DOHH2 (cell line): ENCODE measurements around the gene ZYG11B.

Experiments
- H3F3A ChIP-seq: fragments of 200-600 bp; sonication (generic), shearing (Covaris generic); 2 replicates; pipeline ENCODE4 v1.6.0; 2016; ENCODE audit warnings: antibody characterized with exemption, mild to moderate bottlenecking; ENCODE audit not compliant: control insufficient read depth, insufficient read depth
- H3K27ac ChIP-seq: fragments of 200-600 bp; sonication (generic); 2 replicates; pipeline ENCODE4 v1.5.1; 2014; ENCODE audit warnings: low read depth, mild to moderate bottlenecking, low read length, moderate library complexity
- H3K27me3 ChIP-seq: fragments of 200-600 bp; sonication (generic); 2 replicates; pipeline ENCODE4 v1.6.1; 2014; ENCODE audit warnings: mild to moderate bottlenecking, low read length, mixed read lengths; ENCODE audit not compliant: control insufficient read depth
- H3K36me3 ChIP-seq: fragments of 200-600 bp; sonication (generic); 2 replicates; pipeline ENCODE4 v1.6.1; 2014; ENCODE audit warnings: mild to moderate bottlenecking, low read length, moderate library complexity, mixed read lengths; ENCODE audit not compliant: control insufficient read depth
- H3K4me1 ChIP-seq: fragments of 200-600 bp; sonication (generic); 2 replicates; pipeline ENCODE4 v1.6.1; 2014; ENCODE audit warnings: mild to moderate bottlenecking, low read length, mixed read lengths; ENCODE audit not compliant: control insufficient read depth
- H3K4me2 ChIP-seq: fragments of 200-600 bp; sonication (generic); 2 replicates; pipeline ENCODE4 v1.6.0; 2014; ENCODE audit warnings: mild to moderate bottlenecking, low read length, moderate library complexity
- H3K4me3 ChIP-seq: fragments of 200-600 bp; sonication (generic); 2 replicates; pipeline ENCODE4 v1.5.1; 2014; ENCODE audit warnings: mild to moderate bottlenecking, low read length, mixed read lengths
- H3K79me2 ChIP-seq: fragments of 200-600 bp; sonication (generic); 2 replicates; pipeline ENCODE4 v1.6.1; 2014; ENCODE audit warnings: mild to moderate bottlenecking, low read length, mixed read lengths; ENCODE audit not compliant: control insufficient read depth
- H3K9me2 ChIP-seq: fragments of 200-600 bp; sonication (generic); replicated peaks from 2 replicates; pipeline ENCODE4 v1.6.1; 2014; ENCODE audit warnings: mild to moderate bottlenecking, low read length, mixed read lengths; ENCODE audit not compliant: control insufficient read depth
- H3K9me3 ChIP-seq: fragments of 200-600 bp; sonication (generic); 2 replicates; pipeline ENCODE4 v1.6.1; 2014; ENCODE audit warnings: antibody characterized with exemption, low read length, mixed read lengths; ENCODE audit not compliant: control insufficient read depth, insufficient read depth
- H4K20me1 ChIP-seq: fragments of 200-600 bp; sonication (generic); 2 replicates; pipeline ENCODE4 v1.6.0; 2014; ENCODE audit warnings: low read depth, mild to moderate bottlenecking, antibody characterized with exemption, low read length, moderate library complexity; ENCODE audit not compliant: control insufficient read depth, insufficient read depth
- CTCF ChIP-seq: fragments of 200-600 bp; sonication (generic); IDR thresholded peaks from one replicate; pipeline ENCODE4 v1.5.1; 2014; ENCODE audit warnings: antibody characterized with exemption, mild to moderate bottlenecking, low read depth, low read length; ENCODE audit not compliant: poor library complexity, severe bottlenecking
- EZH2phosphoT487 ChIP-seq: fragments of 200-600 bp; sonication (generic); IDR thresholded peaks from 2 replicates; pipeline ENCODE4 v1.6.1; 2017; ENCODE audit warnings: borderline replicate concordance, mild to moderate bottlenecking, antibody characterized with exemption, low read length, moderate library complexity, mixed read lengths

ZYG11B gene

GRCh38 chr1:52751589-52752483 lies 25.6 kb downstream of the ZYG11B start:
- no peak overlapping the region for H3K4me2 ChIP-seq
- no peak for TF ChIP-seq EZH2phosphoT487
- no peak for TF ChIP-seq CTCF

GRCh38 chr1:52752484-52752826 lies 26.2 kb downstream of the ZYG11B start:
- H3K4me3 ChIP-seq = no peak overlapping the region
- peaks cover under 1% of the 10 kb centered on the region; the same call in 1 of the 2 replicates for H3K4me1 ChIP-seq
- peaks cover 1% of the 10 kb centered on the region for H3K36me3 ChIP-seq
- H4K20me1 ChIP-seq = no peaks in the 10 kb centered on the region
- no peaks in the 10 kb centered on the region for H3K27me3 ChIP-seq
- no peaks in the 10 kb centered on the region for H3K9me3 ChIP-seq
- H3K4me2 ChIP-seq = no peak overlapping the region
- no peak for TF ChIP-seq CTCF
- no peak overlapping the region for H3K27ac ChIP-seq
- no peaks in the 10 kb centered on the region for H3K9me2 ChIP-seq
- no peaks in the 10 kb centered on the region for H3K79me2 ChIP-seq
- no peaks in the 10 kb centered on the region for H3F3A ChIP-seq

More at GRCh38 chr1:52751589-52752483, 25.6 kb downstream of the ZYG11B start:
- Histone ChIP-seq H3K36me3 (no peaks in the 10 kb centered on the region), H3K9me2 (no peaks in the 10 kb centered on the region), H3K4me3 (no peak overlapping the region), H3K79me2 (no peaks in the 10 kb centered on the region), H4K20me1 (no peaks in the 10 kb centered on the region), H3K9me3 (no peaks in the 10 kb centered on the region), H3F3A (no peaks in the 10 kb centered on the region), H3K27me3 (no peaks in the 10 kb centered on the region), H3K4me1 (no peaks in the 10 kb centered on the region), H3K27ac (no peak overlapping the region)

GRCh38 chr1:52753169-52753568 lies 26.9 kb downstream of the ZYG11B start:
- H3K4me1 ChIP-seq = peaks cover 5% of the 10 kb centered on the region
- H3K79me2 ChIP-seq = no peaks in the 10 kb centered on the region
- H3K36me3 ChIP-seq = peaks cover 4% of the 10 kb centered on the region
- no peaks in the 10 kb centered on the region for H4K20me1 ChIP-seq
- no peaks in the 10 kb centered on the region for H3K9me2 ChIP-seq
- H3K9me3 ChIP-seq = no peaks in the 10 kb centered on the region
- H3K4me3 ChIP-seq = no peak overlapping the region
- no peaks in the 10 kb centered on the region for H3F3A ChIP-seq
- no peaks in the 10 kb centered on the region for H3K27me3 ChIP-seq
- TF ChIP-seq EZH2phosphoT487 (no peak), CTCF (no peak)
- H3K27ac ChIP-seq = no peak overlapping the region
- H3K4me2 ChIP-seq = no peak overlapping the region
